ENCODE measurements around the gene APCDD1.

DNA sequence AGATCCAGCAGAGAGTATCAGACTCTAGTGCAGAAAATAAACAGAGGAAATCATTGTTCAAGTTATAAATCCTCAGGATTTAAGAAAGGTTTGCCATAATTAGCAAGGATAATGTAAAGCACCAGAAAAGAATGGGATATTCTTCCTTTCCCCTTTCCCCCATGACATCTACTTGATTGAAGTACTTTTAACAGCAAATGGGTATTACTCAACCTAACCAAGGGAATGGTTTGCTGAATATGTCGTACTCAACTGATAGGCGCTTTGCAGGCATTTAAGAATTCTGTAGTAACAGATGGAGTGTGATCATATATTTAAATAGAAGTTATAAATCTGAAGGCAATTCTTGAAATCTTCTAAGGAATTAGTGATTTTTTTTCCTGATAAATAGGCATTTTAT, 2.7 kb downstream of the APCDD1 start:
- TF ChIP-seq, protein P1, sequence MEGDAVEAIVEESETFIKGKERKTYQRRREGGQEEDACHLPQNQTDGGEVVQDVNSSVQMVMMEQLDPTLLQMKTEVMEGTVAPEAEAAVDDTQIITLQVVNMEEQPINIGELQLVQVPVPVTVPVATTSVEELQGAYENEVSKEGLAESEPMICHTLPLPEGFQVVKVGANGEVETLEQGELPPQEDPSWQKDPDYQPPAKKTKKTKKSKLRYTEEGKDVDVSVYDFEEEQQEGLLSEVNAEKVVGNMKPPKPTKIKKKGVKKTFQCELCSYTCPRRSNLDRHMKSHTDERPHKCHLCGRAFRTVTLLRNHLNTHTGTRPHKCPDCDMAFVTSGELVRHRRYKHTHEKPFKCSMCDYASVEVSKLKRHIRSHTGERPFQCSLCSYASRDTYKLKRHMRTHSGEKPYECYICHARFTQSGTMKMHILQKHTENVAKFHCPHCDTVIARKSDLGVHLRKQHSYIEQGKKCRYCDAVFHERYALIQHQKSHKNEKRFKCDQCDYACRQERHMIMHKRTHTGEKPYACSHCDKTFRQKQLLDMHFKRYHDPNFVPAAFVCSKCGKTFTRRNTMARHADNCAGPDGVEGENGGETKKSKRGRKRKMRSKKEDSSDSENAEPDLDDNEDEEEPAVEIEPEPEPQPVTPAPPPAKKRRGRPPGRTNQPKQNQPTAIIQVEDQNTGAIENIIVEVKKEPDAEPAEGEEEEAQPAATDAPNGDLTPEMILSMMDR (IDR thresholded peaks at IDR 0.05; ENCODE audit: low read depth, low read length, missing input control) = no peak
- TF ChIP-seq RAD21 (IDR thresholded peaks at IDR 0.05) (no peak), YY1 (IDR thresholded peaks at IDR 0.05) (no peak), RXRA (IDR thresholded peaks at IDR 0.05) (no peak), ZBTB33 (IDR thresholded peaks at IDR 0.05) (no peak), GABPA (IDR thresholded peaks at IDR 0.05 in 1 of 2, conservative IDR thresholded peaks at IDR 0.05 in 1 of 2) (no peak)

Data from liver (tissue), 3 donors.